HTR-8/SVneo (cell line): ENCODE measurements around the gene EPN3.

Experiments
- DNase-seq: peaks from one replicate; pipeline ENCODE4 v3.0.0; 2011; ENCODE audit warnings: low spot score, mixed read lengths; ENCODE audit not compliant: insufficient read length
- FAIRE-seq: peaks from 2 replicates; lab custom pipeline; 2011; peaks lifted over from hg19 to GRCh38; lab: Jason Lieb, UNC

The EPN3 gene

DNA sequence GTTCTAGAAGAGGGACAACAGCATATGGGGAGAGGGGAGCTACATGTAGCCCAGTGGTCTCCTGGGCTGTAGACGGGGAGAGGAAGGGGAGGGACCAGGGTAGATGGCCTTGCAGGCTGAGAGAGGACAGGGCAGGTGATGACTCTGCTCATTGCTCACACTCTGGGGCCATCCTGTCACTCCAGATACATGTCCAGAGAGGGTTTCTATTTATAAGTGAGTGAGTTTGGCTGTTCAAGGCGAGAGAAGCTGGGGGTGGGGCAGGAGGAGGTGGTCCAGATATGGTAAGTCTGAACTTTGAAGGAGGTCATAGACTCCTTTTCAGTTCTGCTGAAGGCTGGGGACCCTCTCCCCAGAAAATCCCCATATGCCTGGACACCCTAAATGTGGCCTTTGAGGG lies 50.2 kb downstream of the EPN3 start:
- FAIRE-seq (peak; percentile 54), DNase-seq (no peak)

DNA sequence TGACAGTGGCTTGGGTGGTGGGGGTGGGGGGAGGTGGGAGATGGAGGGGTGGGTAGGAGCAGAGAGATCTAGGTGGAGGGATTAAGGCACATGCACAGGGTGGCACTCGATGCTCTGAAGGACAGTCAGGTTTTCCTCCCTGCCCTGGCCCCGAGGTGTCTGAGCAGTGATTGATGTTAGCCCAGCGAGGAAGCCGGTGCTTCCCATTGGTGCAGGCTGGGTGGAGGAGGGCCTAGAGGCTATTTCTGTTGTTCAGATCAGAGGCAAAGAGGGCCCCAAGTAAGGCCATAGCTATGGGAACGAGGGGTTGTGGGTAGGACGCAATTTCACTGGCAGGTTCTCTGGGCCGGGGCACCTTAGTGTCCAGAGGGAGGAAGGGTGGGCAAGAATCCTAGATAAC lies 51.1 kb downstream of the EPN3 start:
- DNase-seq (no peak), FAIRE-seq (no peak)

DNA sequence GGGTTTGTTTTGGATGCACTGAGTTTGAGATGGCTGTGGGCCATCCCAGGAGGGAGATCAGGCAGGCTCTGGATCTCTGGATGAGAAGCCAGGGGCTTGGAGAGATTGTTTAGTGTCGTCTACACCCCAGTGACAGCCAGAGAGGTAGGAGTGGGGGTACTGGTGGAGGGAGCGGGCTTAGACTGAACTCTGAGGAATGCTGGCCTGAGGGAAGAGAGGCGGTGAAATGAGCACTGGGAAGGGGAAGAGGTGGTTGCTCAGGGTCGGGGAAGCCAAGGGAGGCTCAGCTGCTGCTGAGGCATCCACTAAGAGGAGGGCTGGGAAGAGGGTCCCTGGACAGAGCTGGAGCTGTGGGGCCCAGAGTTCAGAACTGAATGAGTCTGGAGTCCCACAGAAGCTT lies 51.6 kb downstream of the EPN3 start:
- FAIRE-seq = no peak
- DNase-seq = no peak

DNA sequence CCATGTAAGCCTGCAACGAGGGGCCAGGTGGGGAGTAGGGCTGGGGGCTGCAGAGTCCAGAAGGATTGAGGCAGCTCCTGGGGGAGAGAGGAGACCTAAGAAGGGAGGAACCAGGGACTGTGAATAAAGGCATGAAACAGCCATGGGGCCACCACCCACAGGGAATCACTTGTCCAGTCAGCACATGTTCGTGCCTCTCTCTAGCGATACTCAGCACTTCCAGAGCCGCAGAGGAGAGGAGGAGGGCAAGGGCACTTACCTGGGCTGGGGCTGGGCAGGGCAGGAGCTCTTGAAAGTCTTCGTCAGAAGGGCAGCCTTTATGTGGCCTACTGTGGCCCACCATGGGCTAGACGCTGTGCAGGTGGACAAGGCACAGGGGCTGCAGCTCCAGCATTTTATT lies 52.2 kb downstream of the EPN3 start:
- no peak for FAIRE-seq

DNA sequence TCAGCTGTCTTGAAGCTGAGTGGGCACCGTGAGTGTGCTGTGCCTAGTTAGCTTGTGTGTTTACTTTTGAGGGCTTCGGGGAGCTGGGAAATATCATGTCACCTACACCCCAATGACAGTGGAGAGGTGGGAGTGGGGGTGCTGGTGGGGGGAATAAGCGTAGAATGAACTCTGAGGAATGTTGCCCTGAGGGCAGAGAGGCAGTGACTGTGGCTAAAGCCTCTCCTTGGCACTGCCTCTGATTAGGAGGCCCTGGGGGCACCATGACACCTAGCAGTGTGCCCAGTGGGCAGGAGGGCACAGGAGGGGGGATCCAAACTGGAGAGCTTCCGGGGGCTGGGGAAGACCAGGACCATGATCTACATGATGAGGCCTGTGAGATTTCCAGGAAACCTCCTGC lies 52.8 kb downstream of the EPN3 start:
- FAIRE-seq = peak; percentile 28
- no peak for DNase-seq

More for the DNA sequence above, 52.2 kb downstream of the EPN3 start:
- no peak for DNase-seq

DNA sequence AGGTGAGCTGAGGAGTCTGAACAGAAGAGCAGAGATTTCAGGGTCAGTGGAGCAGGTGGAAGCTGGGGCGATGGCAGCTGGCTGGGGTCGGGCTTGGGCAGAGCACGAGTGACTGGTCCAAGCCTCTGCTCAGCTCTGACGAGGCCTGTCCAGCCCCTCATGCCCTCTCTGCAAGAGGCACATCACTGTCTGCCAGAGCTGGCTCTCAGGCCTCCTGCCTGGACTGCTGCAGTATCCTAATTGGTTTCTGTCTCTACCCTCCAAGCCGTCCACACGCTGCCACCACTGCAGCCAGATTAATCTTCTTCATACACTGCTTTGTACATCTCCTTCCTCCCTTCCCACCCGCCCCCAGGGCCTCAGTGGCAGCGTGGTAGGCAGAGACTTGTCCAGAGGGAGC lies 53.4 kb downstream of the EPN3 start:
- FAIRE-seq (no peak), DNase-seq (no peak)

DNA sequence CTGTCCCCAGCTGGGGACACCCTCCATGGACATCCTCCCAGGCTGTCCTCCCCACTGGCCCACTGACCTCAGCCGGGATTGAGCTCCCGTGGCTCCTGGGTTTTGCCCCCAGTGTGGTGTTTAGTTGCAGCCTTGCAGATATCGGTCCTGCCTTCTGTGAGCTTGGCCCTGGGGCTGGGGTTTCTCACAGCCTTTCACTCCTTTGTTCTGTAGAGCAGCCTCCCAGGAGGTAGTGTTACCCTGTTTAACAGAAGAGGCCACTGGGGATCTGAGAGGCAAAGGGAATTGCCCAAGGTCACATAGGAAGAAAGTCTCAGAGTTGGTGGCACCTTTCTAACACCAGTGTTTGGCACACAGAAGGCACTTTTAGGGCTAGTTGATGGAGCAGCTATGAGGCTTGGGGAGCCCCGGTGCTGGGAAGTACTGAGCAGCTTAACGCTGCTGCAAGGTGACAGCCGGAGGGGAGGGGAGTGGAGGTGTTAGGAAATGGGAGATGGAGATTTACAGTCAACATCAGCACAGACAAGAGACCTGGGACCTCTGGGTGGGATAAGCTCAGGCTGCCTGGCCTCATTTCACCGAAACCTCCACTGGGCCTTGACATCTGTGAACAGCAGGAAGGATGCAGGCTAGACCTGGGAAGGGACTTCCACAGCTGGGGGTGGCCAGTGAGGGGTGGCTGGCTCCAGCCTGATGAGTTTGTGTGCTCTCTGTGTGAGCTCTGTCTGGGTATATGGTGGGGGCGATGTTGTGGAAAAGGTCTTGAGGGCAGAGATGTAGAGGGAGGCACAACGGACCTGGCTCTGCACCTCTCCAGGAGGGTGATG lies 54.1 kb downstream of the EPN3 start:
- DNase-seq (no peak), FAIRE-seq (no peak)

DNA sequence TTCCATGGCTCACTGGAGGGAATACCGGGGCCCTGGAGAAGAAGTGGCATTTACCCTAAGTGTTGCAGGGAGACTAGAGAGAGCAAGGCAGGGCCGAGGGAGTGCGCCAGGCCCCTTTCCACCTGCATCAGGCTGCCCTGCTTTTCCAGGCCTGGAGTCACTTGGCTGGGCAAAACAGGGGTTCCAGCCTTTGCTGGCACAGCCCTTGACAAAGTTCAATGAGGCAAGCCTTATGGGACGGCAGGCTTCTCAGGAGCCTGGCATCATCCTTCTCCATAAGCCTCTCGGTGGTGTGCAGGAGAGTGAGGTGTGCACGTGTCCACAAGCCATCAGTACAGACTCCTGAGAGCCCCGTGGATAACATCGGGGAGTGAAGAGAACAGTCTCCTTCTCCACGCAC lies 55.0 kb downstream of the EPN3 start:
- DNase-seq (no peak), FAIRE-seq (no peak)

DNA sequence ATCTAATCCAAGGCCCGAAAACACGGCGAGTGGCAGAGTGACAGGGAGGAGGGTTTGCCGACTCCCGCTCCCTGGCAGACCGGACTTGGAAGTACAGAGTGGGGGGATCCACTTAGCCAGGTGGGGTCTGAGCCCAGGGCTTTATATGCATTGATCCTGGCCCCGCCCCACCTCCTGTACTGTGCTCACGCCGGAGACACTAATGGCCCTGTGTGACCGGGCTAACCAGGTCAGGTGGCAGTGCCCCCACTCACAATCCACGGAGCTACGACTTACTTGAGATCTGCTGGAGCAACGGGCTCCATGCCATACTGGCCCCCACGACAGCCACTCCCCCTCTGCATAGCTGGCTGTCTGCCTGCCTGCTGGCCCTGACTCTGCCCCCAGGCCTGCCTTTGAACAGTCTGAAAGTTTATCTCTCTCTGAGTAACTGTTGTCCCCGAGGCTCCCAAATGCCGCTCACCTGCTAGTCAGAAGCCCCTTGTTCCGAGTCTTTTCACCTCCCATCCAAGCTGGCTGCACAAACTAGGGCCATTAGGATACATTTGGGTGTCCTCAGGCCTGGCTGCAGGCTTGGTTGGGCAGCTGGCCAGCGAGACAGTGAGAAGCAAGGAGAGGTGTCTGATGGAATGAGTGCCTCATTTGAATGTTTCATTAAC lies 56.0 kb downstream of the EPN3 start:
- DNase-seq (no peak), FAIRE-seq (peak; percentile 75)

DNA sequence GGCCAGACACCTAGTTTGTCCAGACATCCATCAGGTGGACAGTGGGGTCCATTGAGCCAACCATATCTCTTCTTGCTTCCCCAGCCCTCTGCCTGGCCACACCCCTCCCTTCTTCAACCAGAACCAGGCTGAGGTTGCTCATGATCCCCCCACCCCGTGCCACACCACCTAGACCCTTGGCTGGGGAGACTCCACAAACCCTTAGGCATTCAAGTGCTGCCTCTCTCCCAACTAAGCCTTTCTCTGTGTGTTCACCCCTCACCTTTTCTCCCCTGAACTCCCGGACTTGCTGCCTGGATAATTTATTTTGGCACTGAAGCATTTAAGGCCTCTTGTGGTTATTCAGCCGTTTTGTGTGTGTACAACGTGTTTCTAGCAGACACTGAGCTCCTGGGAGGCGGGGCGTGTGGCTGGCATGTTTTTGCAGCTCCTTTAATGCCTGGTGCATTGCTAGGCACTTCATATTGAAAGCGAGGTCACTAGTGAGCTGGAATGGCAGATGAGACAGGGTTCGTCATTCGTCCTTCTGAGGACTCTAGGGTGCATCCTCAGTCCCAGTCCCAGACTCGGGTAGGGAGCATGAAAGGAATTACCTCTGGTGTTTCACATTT lies 56.7 kb downstream of the EPN3 start:
- DNase-seq (no peak), FAIRE-seq (no peak)

DNA sequence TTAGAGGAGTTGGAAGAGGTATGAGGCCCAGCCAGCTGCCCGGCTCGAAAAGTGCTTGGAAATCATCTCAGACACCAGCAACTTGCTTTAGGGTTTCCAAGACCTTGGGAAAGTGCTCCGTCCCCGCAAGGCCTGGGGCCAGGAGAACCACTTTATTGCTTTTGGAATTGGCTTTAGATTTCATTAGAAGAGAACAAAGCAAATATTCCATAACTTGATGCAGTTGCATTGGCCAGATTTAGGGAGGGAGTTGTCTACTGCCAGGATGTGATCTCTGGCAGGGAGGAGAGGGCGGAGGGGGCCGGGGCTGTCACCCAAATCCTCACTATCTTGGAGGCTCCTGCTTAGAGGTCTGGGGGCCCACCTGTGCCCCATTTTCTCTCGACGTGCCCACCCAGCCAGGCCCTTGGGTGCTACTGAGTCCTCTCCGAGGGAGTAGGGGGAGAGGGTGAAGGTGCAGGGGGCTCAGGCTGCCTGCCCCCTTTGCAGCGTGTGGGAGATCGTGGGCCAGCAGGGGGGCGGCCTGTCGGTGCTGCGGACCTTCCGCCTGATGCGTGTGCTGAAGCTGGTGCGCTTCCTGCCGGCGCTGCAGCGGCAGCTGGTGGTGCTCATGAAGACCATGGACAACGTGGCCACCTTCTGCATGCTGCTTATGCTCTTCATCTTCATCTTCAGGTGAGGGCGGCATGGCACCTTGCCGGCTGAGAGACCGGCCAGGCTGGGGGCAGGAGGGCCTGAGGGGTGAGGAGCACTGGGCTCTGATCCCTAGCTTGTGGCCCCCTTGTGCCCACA lies 58.6 kb downstream of the EPN3 start:
- FAIRE-seq = peak; percentile 40
- DNase-seq = no peak

DNA sequence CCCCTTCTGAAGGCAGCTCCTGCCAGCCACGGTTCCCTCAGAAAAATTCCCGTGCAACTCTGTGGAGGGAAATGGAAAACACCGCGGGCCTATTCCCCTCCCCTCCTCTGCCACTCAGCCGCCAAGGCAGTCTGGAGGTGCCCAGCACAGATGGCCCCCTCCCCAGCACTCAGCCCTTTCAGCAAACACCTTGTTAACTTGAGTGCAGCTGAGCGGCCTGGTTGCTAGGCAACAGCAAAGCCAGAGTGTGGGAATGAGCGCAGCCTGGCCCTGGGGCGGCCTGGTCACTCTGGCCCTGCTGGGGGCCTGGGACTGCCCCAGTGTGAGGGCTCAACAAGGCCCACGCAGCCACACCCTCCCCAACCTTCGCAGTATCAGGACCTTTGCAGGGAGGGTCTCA lies 60.8 kb downstream of the EPN3 start:
- FAIRE-seq (peak; percentile 33), DNase-seq (no peak)
